ENCODE results near the gene RBMS1.

RBMS1 gene

DNA sequence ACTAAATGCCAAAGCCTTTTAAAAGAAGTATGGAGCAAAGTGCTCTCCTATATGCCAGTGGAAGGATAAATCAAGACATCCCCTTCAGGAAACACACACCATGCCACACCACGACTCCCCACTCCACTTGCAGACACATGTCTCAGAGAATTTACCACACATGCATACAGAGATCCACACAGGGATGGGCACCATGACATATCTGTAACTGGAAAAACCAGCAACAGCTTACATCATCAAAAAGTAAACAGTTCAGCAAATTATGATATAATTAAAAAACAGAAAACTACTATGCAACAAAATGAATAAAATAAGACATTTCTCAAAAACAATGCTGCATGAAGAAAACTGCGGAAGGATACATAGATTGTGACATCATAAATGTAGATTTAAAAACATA, 29.6 kb downstream of the RBMS1 start:
- no peaks in the 10 kb centered on the region for H3K9me2 ChIP-seq (replicated peaks; ENCODE audit: control insufficient read depth, low read length)
- H3F3A ChIP-seq (ENCODE audit: control insufficient read depth, insufficient read depth): no peaks in the 10 kb centered on the region
- no peak overlapping the region for H3K27ac ChIP-seq (ENCODE audit: low read depth, low read length)
- H3K79me2 ChIP-seq (ENCODE audit: control insufficient read depth, low read length): no peaks in the 10 kb centered on the region
- H4K20me1 ChIP-seq (ENCODE audit: control insufficient read depth, insufficient read depth, low read depth, low read length): no peaks in the 10 kb centered on the region
- no peak overlapping the region for H3K4me2 ChIP-seq (ENCODE audit: low read length)
- H3K4me1 ChIP-seq (ENCODE audit: control insufficient read depth, low read length): no peaks in the 10 kb centered on the region
- no peak for TF ChIP-seq EZH2phosphoT487 (IDR thresholded peaks at IDR 0.05; ENCODE audit: borderline replicate concordance, low read length)
- TF ChIP-seq, protein P1, sequence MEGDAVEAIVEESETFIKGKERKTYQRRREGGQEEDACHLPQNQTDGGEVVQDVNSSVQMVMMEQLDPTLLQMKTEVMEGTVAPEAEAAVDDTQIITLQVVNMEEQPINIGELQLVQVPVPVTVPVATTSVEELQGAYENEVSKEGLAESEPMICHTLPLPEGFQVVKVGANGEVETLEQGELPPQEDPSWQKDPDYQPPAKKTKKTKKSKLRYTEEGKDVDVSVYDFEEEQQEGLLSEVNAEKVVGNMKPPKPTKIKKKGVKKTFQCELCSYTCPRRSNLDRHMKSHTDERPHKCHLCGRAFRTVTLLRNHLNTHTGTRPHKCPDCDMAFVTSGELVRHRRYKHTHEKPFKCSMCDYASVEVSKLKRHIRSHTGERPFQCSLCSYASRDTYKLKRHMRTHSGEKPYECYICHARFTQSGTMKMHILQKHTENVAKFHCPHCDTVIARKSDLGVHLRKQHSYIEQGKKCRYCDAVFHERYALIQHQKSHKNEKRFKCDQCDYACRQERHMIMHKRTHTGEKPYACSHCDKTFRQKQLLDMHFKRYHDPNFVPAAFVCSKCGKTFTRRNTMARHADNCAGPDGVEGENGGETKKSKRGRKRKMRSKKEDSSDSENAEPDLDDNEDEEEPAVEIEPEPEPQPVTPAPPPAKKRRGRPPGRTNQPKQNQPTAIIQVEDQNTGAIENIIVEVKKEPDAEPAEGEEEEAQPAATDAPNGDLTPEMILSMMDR (IDR thresholded peaks at IDR 0.05; ENCODE audit: low read depth, low read length, poor library complexity, severe bottlenecking): no peak
- H3K9me3 ChIP-seq (ENCODE audit: control insufficient read depth, insufficient read depth, low read length): no peaks in the 10 kb centered on the region
- no peaks in the 10 kb centered on the region for H3K36me3 ChIP-seq (ENCODE audit: control insufficient read depth, low read length)
- no peak overlapping the region for H3K4me3 ChIP-seq (ENCODE audit: low read length)
- H3K27me3 ChIP-seq (ENCODE audit: control insufficient read depth, low read length): peaks cover 3% of the 10 kb centered on the region

DNA sequence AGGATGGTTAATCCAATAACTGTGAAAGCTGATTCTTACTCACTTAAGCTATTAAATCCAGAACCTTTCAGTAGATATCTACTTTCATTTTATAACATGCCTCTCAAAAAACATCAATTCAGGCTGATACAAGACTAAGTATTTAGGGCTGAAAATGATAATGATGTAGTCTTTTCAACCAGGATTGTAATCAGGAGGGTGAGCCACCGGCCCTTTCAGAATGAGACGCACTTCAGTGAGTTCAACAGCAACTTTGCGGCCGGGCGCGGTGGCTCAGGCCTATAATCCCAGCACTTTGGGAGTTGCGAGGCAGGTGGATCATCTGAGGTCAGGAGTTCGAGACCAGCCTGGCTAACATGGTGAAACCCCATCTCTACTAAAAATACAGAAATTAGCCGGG, 30.4 kb downstream of the RBMS1 start:
- Histone ChIP-seq H3K79me2 (ENCODE audit: control insufficient read depth, low read length) (no peaks in the 10 kb centered on the region), H3F3A (ENCODE audit: control insufficient read depth, insufficient read depth) (no peaks in the 10 kb centered on the region), H4K20me1 (ENCODE audit: control insufficient read depth, insufficient read depth, low read depth, low read length) (no peaks in the 10 kb centered on the region), H3K27ac (ENCODE audit: low read depth, low read length) (no peak overlapping the region), H3K36me3 (ENCODE audit: control insufficient read depth, low read length) (no peaks in the 10 kb centered on the region), H3K9me2 (replicated peaks; ENCODE audit: control insufficient read depth, low read length) (no peaks in the 10 kb centered on the region), H3K27me3 (ENCODE audit: control insufficient read depth, low read length) (peaks cover 2% of the 10 kb centered on the region), H3K4me1 (ENCODE audit: control insufficient read depth, low read length) (no peaks in the 10 kb centered on the region), H3K4me2 (ENCODE audit: low read length) (no peak overlapping the region), H3K4me3 (ENCODE audit: low read length) (no peak overlapping the region), H3K9me3 (ENCODE audit: control insufficient read depth, insufficient read depth, low read length) (no peaks in the 10 kb centered on the region)
- TF ChIP-seq, protein P1 (IDR thresholded peaks at IDR 0.05; ENCODE audit: low read depth, low read length, poor library complexity, severe bottlenecking): no peak
- TF ChIP-seq EZH2phosphoT487 (IDR thresholded peaks at IDR 0.05; ENCODE audit: borderline replicate concordance, low read length): no peak

DNA sequence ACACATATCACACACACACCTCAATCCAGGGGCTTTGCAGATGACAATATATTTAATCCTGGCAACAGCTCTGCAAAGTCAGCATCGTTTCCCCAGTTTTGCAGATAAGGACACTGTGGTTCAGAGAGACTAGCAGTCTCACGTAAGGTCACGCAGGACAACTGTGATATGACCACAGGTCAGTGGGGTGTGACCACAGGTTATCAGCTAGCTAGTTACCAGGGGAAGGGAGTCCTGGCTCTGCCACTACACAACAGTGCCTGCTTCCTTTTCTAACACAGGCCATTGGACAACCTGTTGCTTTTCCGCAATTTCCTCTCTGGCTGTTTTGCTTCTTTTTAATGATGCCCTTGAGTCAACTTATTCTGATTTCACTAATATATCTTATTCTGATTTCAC, 33.3 kb downstream of the RBMS1 start:
- Histone ChIP-seq H3F3A (ENCODE audit: control insufficient read depth, insufficient read depth) (no peaks in the 10 kb centered on the region), H3K4me3 (ENCODE audit: low read length) (no peak overlapping the region), H3K36me3 (ENCODE audit: control insufficient read depth, low read length) (no peaks in the 10 kb centered on the region), H3K27ac (ENCODE audit: low read depth, low read length) (no peak overlapping the region), H4K20me1 (ENCODE audit: control insufficient read depth, insufficient read depth, low read depth, low read length) (no peaks in the 10 kb centered on the region), H3K27me3 (ENCODE audit: control insufficient read depth, low read length) (peaks cover 3% of the 10 kb centered on the region; the same call in 1 of the 2 replicates), H3K9me3 (ENCODE audit: control insufficient read depth, insufficient read depth, low read length) (no peaks in the 10 kb centered on the region), H3K9me2 (replicated peaks; ENCODE audit: control insufficient read depth, low read length) (no peaks in the 10 kb centered on the region), H3K4me1 (ENCODE audit: control insufficient read depth, low read length) (no peaks in the 10 kb centered on the region), H3K4me2 (ENCODE audit: low read length) (no peak overlapping the region), H3K79me2 (ENCODE audit: control insufficient read depth, low read length) (no peaks in the 10 kb centered on the region)
- TF ChIP-seq EZH2phosphoT487 (IDR thresholded peaks at IDR 0.05; ENCODE audit: borderline replicate concordance, low read length): no peak
- TF ChIP-seq, protein P1 (IDR thresholded peaks at IDR 0.05; ENCODE audit: low read depth, low read length, poor library complexity, severe bottlenecking): no peak

Data from DOHH2 (cell line).